GM12878 (cell line): ENCODE data around the gene CFAP97. TPM values are rescaled to one million over a fixed set of nuclear protein-coding genes. Genes with fewer than 3 reads are reported as not detected.

Experiments used
- ATF3 ChIP-seq: IDR thresholded peaks from 2 replicates; pipeline ENCODE4 v1.6.1; 2011; ENCODE audit warnings: low read depth, mild to moderate bottlenecking, low read length, moderate library complexity, borderline replicate concordance; ENCODE audit errors: extremely low read depth
- BCL3 ChIP-seq: IDR thresholded peaks from 2 replicates; pipeline ENCODE4 v1.6.1; 2011; ENCODE audit warnings: borderline replicate concordance, low read depth, mild to moderate bottlenecking, moderate library complexity, low read length; ENCODE audit not compliant: insufficient read depth, poor library complexity, severe bottlenecking
- BHLHE40 ChIP-seq, 2 experiments: fragments of 450-650 bp in 1 of 2; IDR thresholded peaks; 2 replicates each; pipeline ENCODE4 v1.6.1; 2011 to 2017; ENCODE audit warnings: low read depth in 2 of 2, borderline replicate concordance in 1 of 2, improper control_type of control experiment in 1 of 2, low read length in 1 of 2, mild to moderate bottlenecking in 1 of 2
- E2F4 ChIP-seq: IDR thresholded peaks from 2 replicates; pipeline ENCODE4 v1.6.1; 2012; ENCODE audit warnings: low read depth, low read length, improper control_type of control experiment
- FOS ChIP-seq: IDR thresholded peaks from 3 replicates; pipeline ENCODE4 v1.6.1; 2011; ENCODE audit warnings: borderline replicate concordance; ENCODE audit not compliant: insufficient read length; ENCODE audit errors: extremely low read depth
- MXI1 ChIP-seq: fragments of 150-350 bp; IDR thresholded peaks from 2 replicates; pipeline ENCODE4 v1.6.1; 2011; ENCODE audit warnings: low read depth, mild to moderate bottlenecking, inconsistent platforms, low read length, improper control_type of control experiment
- PML ChIP-seq: IDR thresholded peaks from 2 replicates; pipeline ENCODE4 v1.6.1; 2012; ENCODE audit warnings: low read length, inconsistent platforms
- POLR2A ChIP-seq: IDR thresholded peaks from 2 replicates; pipeline ENCODE4 v1.6.1; 2011; ENCODE audit warnings: low read depth, mild to moderate bottlenecking, low read length
- RELA ChIP-seq: fragments of 450-650 bp; IDR thresholded peaks from 2 replicates; pipeline ENCODE4 v1.8.0; 2014; ENCODE audit warnings: borderline replicate concordance; ENCODE audit not compliant: partially characterized antibody
- REST ChIP-seq: IDR thresholded peaks from 2 replicates; pipeline ENCODE4 v1.6.1; 2012; ENCODE audit warnings: mild to moderate bottlenecking, low read depth, low read length
- SKIL ChIP-seq: fragments of 450-650 bp; IDR thresholded peaks from 2 replicates; pipeline ENCODE4 v1.6.1; 2017; ENCODE audit warnings: mild to moderate bottlenecking, low read depth, inconsistent platforms; ENCODE audit not compliant: poor library complexity, severe bottlenecking
- SMC3 ChIP-seq: IDR thresholded peaks from 2 replicates; pipeline ENCODE4 v1.6.1; 2011; ENCODE audit warnings: low read length, improper control_type of control experiment, borderline replicate concordance
- ZNF207 ChIP-seq: fragments of 450-650 bp; IDR thresholded peaks from 2 replicates; pipeline ENCODE4 v1.6.1; 2014; ENCODE audit warnings: antibody characterized with exemption, mild to moderate bottlenecking, borderline replicate concordance
- ZNF622 ChIP-seq: fragments of 450-650 bp; IDR thresholded peaks from 2 replicates; pipeline ENCODE4 v1.6.1; 2017; ENCODE audit warnings: mild to moderate bottlenecking, inconsistent platforms
- polyA plus RNA-seq, 11 experiments: library from polyadenylated mRNA; depleted of rRNA in 4 of 11; unstranded in 6 of 11; stranded (reverse) in 5 of 11; fragments of >200 nt; fragmentation: Nextera tagmentation in 4 of 11; fragmentation: Illumina TruSeq in 1 of 11; extraction: Ambion mirVana in 4 of 11; extraction: Trizol in 1 of 11; gene quantifications; 1 replicate in 1 of 11; 2 replicates in 10 of 11; pipeline versions ENCODE4 v1.2.1 to v1.2.3, GENCODE V29; 2011 to 2016; ENCODE audit warnings: inconsistent platforms in 2 of 11, missing spikeins in 2 of 11, low read depth in 1 of 11
- total RNA-seq, 4 experiments: library from RNA; depleted of rRNA in 3 of 4; stranded (reverse); fragments of >200 nt in 3 of 4; fragmentation: Illumina TruSeq in 1 of 4; extraction: Trizol in 1 of 4; gene quantifications; 2 replicates each; pipeline versions ENCODE4 v1.2.1 to v1.2.3, GENCODE V29; 2013 to 2021

The CFAP97 gene
- total and polyA plus RNA-seq, 10 of the 15 experiments (the other 5 are each of a cell fraction or from before 2014, with no cell fraction given), result 26.4 to 62.7 (median 48.0) TPM

GRCh38 chr4:185209031-185209851 is 5.4 kb upstream of the CFAP97 start, which contains the start of gene SNX25 (continued):
- TF ChIP-seq REST (no peak), BCL3 (no peak), E2F4 (no peak), ATF3 (no peak), MXI1 (0 out of 2 replicates have a peak, but pooled peaks have one; percentile 37), FOS (no peak), ZNF622 (no peak), ZNF207 (peak; percentile 49; the same call in 1 of the 2 replicates), POLR2A (peak; percentile 85), SMC3 (no peak), BHLHE40 (IDR thresholded peaks at IDR 0.05; ENCODE audit: borderline replicate concordance in 1 of 2, low read depth in 2 of 2, low read length in 1 of 2) (peak in 1 of 2 experiments; percentile 74; a peak in 2 of 4 replicates), SKIL (peak; percentile 24), RELA (peak; percentile 60), PML (no peak)
